ENCODE data around the gene RCAN2. TPM values are rescaled to one million over a fixed set of nuclear protein-coding genes. Genes with fewer than 3 reads are reported as not detected.

RCAN2 gene
- total RNA-seq, 2 experiments from 2014 or later = not detected

DNA sequence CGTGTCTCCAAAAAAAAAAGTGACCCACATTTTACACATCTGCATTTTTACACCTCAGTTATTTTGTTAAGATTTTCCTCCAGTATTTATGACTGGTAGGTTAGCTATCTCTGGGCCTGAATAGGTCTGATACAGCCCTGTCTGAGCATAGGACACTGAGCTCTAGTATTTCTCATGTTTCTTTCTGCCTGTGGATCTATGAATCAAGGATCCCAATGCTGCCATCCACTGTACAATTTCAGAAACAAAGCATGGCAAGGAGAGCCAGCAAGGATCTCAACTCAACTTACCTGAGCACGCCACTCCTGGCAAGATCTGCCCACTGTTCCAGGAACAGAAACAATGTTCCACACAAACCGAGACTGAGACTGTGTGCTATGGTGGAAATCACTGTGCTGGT lies 284.1 kb downstream of the RCAN2 start:
- no peaks in the 10 kb centered on the region for H3K36me3 ChIP-seq (ENCODE audit: insufficient read depth, low read length)
- H3K4me2 ChIP-seq (ENCODE audit: low read length) = no peak overlapping the region
- no peaks in the 10 kb centered on the region for H3K79me2 ChIP-seq (ENCODE audit: insufficient read depth, low read depth, low read length)
- intact Hi-C loops (cut with micrococcal nuclease; ENCODE audit: unreplicated experiment) = no loop called here
- DNase-seq (ENCODE audit: low spot score) = no peak
- ChIA-PET CTCF (ENCODE audit: unreplicated experiment) (no interaction called here), POLR2A (no interaction called here)
- no peaks in the 10 kb centered on the region for H3K9me2 ChIP-seq (ENCODE audit: insufficient read depth, low read length)
- BruUV-seq (replicated peaks) = no TSS peak
- TF ChIP-seq EZH2phosphoT487 (IDR thresholded peaks at IDR 0.05; ENCODE audit: borderline replicate concordance, low read depth, low read length) = no peak
- TF ChIP-seq CTCF (conservative IDR thresholded peaks at IDR 0.05; ENCODE audit: low read length) = no peak
- no peaks in the 10 kb centered on the region for H3K9me3 ChIP-seq (ENCODE audit: low read length)
- H3K4me1 ChIP-seq (ENCODE audit: insufficient read depth, low read length, poor library complexity, severe bottlenecking) = no peaks in the 10 kb centered on the region
- no peak overlapping the region for H3K4me3 ChIP-seq (ENCODE audit: low read depth, low read length, poor library complexity, severe bottlenecking)
- H3K27ac ChIP-seq (ENCODE audit: low read depth, low read length, poor library complexity, severe bottlenecking) = no peak overlapping the region
- no peaks in the 10 kb centered on the region for H4K20me1 ChIP-seq (ENCODE audit: insufficient read depth, low read length)
- no peak overlapping the region for H2AFZ ChIP-seq (ENCODE audit: low read length)

- intact Hi-C loops (cut with micrococcal nuclease; ENCODE audit: unreplicated experiment) = no loop called here
- Histone ChIP-seq H3K4me2 (ENCODE audit: low read length) (no peak overlapping the region), H3K4me3 (ENCODE audit: low read depth, low read length, poor library complexity, severe bottlenecking) (no peak overlapping the region), H2AFZ (ENCODE audit: low read length) (no peak overlapping the region), H4K20me1 (ENCODE audit: insufficient read depth, low read length) (no peaks in the 10 kb centered on the region), H3K9me3 (ENCODE audit: low read length) (no peaks in the 10 kb centered on the region), H3K9me2 (ENCODE audit: insufficient read depth, low read length) (no peaks in the 10 kb centered on the region), H3K4me1 (ENCODE audit: insufficient read depth, low read length, poor library complexity, severe bottlenecking) (no peaks in the 10 kb centered on the region), H3K27ac (ENCODE audit: low read depth, low read length, poor library complexity, severe bottlenecking) (no peak overlapping the region), H3K79me2 (ENCODE audit: insufficient read depth, low read depth, low read length) (no peaks in the 10 kb centered on the region), H3K36me3 (ENCODE audit: insufficient read depth, low read length) (no peaks in the 10 kb centered on the region)
- ChIA-PET POLR2A (no interaction called here), CTCF (ENCODE audit: unreplicated experiment) (interaction anchor here (0.6 kb wide), 1 partner anchor 33 kb away, joined by 4 read pairs; no protein-coding TSS in a partner anchor)
- TF ChIP-seq CTCF (conservative IDR thresholded peaks at IDR 0.05; ENCODE audit: low read length) (no peak), EZH2phosphoT487 (IDR thresholded peaks at IDR 0.05; ENCODE audit: borderline replicate concordance, low read depth, low read length) (no peak)
- no TSS peak for BruUV-seq (replicated peaks)
- no peak for DNase-seq (ENCODE audit: low spot score)
Observed at GRCh38 chr6:46204880-46205650, 286.2 kb downstream of the RCAN2 start.

All from OCI-LY7 (cell line).